ENCODE results near the gene SMG7. TPM values are rescaled to one million over a fixed set of nuclear protein-coding genes. Genes with fewer than 3 reads are reported as not detected.

The SMG7 gene
- total RNA-seq, 1 experiment from 2014 or later = 107 TPM

GRCh38 chr1:183505454-183506089 lies 33.3 kb downstream of the SMG7 start:
- no peaks in the 10 kb centered on the region for H3K27me3 Mint-ChIP-seq (ENCODE audit: insufficient read depth, unreplicated experiment)
- H3K9me3 Mint-ChIP-seq (ENCODE audit: unreplicated experiment) = no peaks in the 10 kb centered on the region
- POLR2A ChIA-PET = interaction anchor here (0.6 to 2.8 kb wide), 5 partner anchors 9 to 56 kb away, joined by 4 to 6 read pairs (median 5); partner anchors contain the start of gene SMG7
- DNase-seq (ENCODE audit: unreplicated experiment) = no peak
- no peak overlapping the region for H3K4me3 Mint-ChIP-seq (ENCODE audit: unreplicated experiment)
- no peak overlapping the region for H3K27ac Mint-ChIP-seq (ENCODE audit: low read depth, unreplicated experiment)
- no peak for TF ChIP-seq CTCF (IDR thresholded peaks at IDR 0.05; ENCODE audit: unreplicated experiment)
- H3K4me1 Mint-ChIP-seq (ENCODE audit: insufficient read depth, unreplicated experiment) = peaks cover 2% of the 10 kb centered on the region
- no TSS peak for BruUV-seq (replicated peaks)
- CTCF ChIA-PET = interaction anchor here (0.7 to 0.9 kb wide), 2 partner anchors 19 to 119 kb away, joined by 3 read pairs; no protein-coding TSS in a partner anchor
- no peaks in the 10 kb centered on the region for H3K36me3 Mint-ChIP-seq (ENCODE audit: insufficient read depth, unreplicated experiment)
- intact Hi-C loops (cut with micrococcal nuclease) = no loop called here

- intact Hi-C loops (cut with micrococcal nuclease) = no loop called here
- DNase-seq (ENCODE audit: unreplicated experiment) = no peak
- Mint-ChIP-seq H3K4me3 (ENCODE audit: unreplicated experiment) (no peak overlapping the region), H3K27ac (ENCODE audit: low read depth, unreplicated experiment) (no peak overlapping the region), H3K36me3 (ENCODE audit: insufficient read depth, unreplicated experiment) (no peaks in the 10 kb centered on the region), H3K9me3 (ENCODE audit: unreplicated experiment) (no peaks in the 10 kb centered on the region), H3K4me1 (ENCODE audit: insufficient read depth, unreplicated experiment) (peaks cover 7% of the 10 kb centered on the region), H3K27me3 (ENCODE audit: insufficient read depth, unreplicated experiment) (no peaks in the 10 kb centered on the region)
- BruUV-seq (replicated peaks) = no TSS peak
- ChIA-PET CTCF (interaction anchor here (0.6 kb wide), 1 partner anchor 54 kb away, joined by 3 read pairs; no protein-coding TSS in a partner anchor), POLR2A (interaction anchor here (1.0 to 2.8 kb wide), 3 partner anchors 11 to 33 kb away, joined by 4 to 6 read pairs (median 5); partner anchors contain the start of gene SMG7)
- no peak for TF ChIP-seq CTCF (IDR thresholded peaks at IDR 0.05; ENCODE audit: unreplicated experiment)
These were observed 34.3 kb downstream of the SMG7 start for GRCh38 chr1:183506561-183506960.

- ChIA-PET POLR2A (interaction anchor here (0.5 to 1.4 kb wide), 4 partner anchors 12 to 397 kb away, joined by 3 to 6 read pairs (median 4); partner anchors contain the start of gene SMG7), CTCF (interaction anchor here (0.7 to 1.2 kb wide), 5 partner anchors 11 to 1025 kb away, joined by 3 to 6 read pairs (median 4); no protein-coding TSS in a partner anchor)
- Mint-ChIP-seq H3K4me3 (ENCODE audit: unreplicated experiment) (no peak overlapping the region), H3K4me1 (ENCODE audit: insufficient read depth, unreplicated experiment) (peaks cover 14% of the 10 kb centered on the region), H3K27ac (ENCODE audit: low read depth, unreplicated experiment) (no peak overlapping the region), H3K9me3 (ENCODE audit: unreplicated experiment) (no peaks in the 10 kb centered on the region), H3K27me3 (ENCODE audit: insufficient read depth, unreplicated experiment) (no peaks in the 10 kb centered on the region), H3K36me3 (ENCODE audit: insufficient read depth, unreplicated experiment) (no peaks in the 10 kb centered on the region)
- no peak for TF ChIP-seq CTCF (IDR thresholded peaks at IDR 0.05; ENCODE audit: unreplicated experiment)
- intact Hi-C loops (cut with micrococcal nuclease) = no loop called here
- DNase-seq (ENCODE audit: unreplicated experiment) = no peak
- BruUV-seq (replicated peaks) = no TSS peak
These were observed 36.4 kb downstream of the SMG7 start for GRCh38 chr1:183508694-183509093.

- DNase-seq (ENCODE audit: unreplicated experiment) = no peak
- H3K9me3 Mint-ChIP-seq (ENCODE audit: unreplicated experiment) = no peaks in the 10 kb centered on the region
- no peak for TF ChIP-seq CTCF (IDR thresholded peaks at IDR 0.05; ENCODE audit: unreplicated experiment)
- intact Hi-C loops (cut with micrococcal nuclease) = no loop called here
- H3K27me3 Mint-ChIP-seq (ENCODE audit: insufficient read depth, unreplicated experiment) = no peaks in the 10 kb centered on the region
- ChIA-PET CTCF (interaction anchor here (1.5 kb wide), 1 partner anchor 42 kb away, joined by 4 read pairs; no protein-coding TSS in a partner anchor), POLR2A (interaction anchor here (0.6 to 1.1 kb wide), 2 partner anchors 9 to 27 kb away, joined by 3 to 4 read pairs; no protein-coding TSS in a partner anchor)
- peaks cover 22% of the 10 kb centered on the region for H3K36me3 Mint-ChIP-seq (ENCODE audit: insufficient read depth, unreplicated experiment)
- H3K27ac Mint-ChIP-seq (ENCODE audit: low read depth, unreplicated experiment) = peak overlapping the region; percentile 16
- H3K4me1 Mint-ChIP-seq (ENCODE audit: insufficient read depth, unreplicated experiment) = peaks cover 44% of the 10 kb centered on the region
- BruUV-seq (replicated peaks) = no TSS peak
- H3K4me3 Mint-ChIP-seq (ENCODE audit: unreplicated experiment) = no peak overlapping the region
These were observed 40.2 kb downstream of the SMG7 start for GRCh38 chr1:183512450-183512849.
